ENCODE measurements around the gene BOK.

- no peak for TF ChIP-seq GABPA (IDR thresholded peaks at IDR 0.05 in 1 of 2, conservative IDR thresholded peaks at IDR 0.05 in 1 of 2)
- TF ChIP-seq, protein P1, sequence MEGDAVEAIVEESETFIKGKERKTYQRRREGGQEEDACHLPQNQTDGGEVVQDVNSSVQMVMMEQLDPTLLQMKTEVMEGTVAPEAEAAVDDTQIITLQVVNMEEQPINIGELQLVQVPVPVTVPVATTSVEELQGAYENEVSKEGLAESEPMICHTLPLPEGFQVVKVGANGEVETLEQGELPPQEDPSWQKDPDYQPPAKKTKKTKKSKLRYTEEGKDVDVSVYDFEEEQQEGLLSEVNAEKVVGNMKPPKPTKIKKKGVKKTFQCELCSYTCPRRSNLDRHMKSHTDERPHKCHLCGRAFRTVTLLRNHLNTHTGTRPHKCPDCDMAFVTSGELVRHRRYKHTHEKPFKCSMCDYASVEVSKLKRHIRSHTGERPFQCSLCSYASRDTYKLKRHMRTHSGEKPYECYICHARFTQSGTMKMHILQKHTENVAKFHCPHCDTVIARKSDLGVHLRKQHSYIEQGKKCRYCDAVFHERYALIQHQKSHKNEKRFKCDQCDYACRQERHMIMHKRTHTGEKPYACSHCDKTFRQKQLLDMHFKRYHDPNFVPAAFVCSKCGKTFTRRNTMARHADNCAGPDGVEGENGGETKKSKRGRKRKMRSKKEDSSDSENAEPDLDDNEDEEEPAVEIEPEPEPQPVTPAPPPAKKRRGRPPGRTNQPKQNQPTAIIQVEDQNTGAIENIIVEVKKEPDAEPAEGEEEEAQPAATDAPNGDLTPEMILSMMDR (IDR thresholded peaks at IDR 0.05; ENCODE audit: low read depth, low read length, missing input control) = no peak
- no peak for TF ChIP-seq HNF4G (IDR thresholded peaks at IDR 0.05)
Observed at GRCh38 chr2:241558532-241559322, at the start of gene BOK.

Data from liver (tissue), 3 donors.